Measurements from ENCODE around the gene EPG5. TPM values are rescaled to one million over a fixed set of nuclear protein-coding genes. Genes with fewer than 3 reads are reported as not detected.
"Not testable (repeated sequence)": the region's sequence is repeated elsewhere in the genome, so short reads cannot be mapped to it uniquely, and the experiment has no call there.

EPG5 gene
- total RNA-seq, 1 experiment from 2014 or later: 5.2 TPM

DNA sequence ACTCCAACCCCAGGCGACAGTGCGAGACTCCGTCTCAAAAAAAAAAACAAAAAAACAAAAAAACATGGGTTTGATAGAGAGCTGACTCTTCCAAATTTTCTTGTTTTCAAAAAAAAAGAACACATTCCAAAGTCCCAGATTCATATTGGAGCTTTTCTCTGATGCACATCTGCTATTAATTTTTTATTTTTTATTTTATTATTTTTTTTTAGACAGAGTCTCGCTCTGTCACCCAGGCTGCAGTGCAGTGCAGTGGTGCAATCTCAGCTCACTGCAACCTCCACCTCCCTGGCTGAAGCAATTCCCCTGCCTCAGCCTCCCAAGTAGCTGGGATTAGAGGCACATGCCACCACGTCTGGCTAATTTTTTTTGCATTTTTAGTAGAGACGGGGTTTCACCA lies 25.4 kb upstream of the EPG5 start:
- H3K4me3 ChIP-seq (ENCODE audit: insufficient read depth, low read depth, low read length); H3K27me3 ChIP-seq (ENCODE audit: control insufficient read depth, insufficient read depth, low read length); DNase-seq; H3K36me3 ChIP-seq (replicated peaks; ENCODE audit: control insufficient read depth, insufficient read depth, low read length): not testable (repeated sequence)

DNA sequence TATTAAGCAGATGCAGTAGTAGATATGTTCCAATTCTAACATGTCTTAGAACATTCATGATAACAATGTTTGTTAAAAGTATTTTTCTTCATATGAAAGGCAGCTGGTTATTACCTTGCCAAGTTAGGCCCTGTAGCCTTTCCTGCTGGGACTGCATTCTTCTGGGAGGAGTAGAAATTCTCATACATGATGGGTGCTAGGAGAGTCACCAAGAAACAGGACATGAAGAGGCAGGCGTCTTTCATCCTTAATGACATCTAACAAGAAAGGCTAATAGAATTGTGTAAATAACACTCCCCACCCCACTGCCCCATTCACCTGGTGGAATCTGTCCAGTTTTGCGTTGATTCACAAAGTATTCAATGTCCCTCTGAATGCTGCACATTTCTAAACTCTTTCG lies 24.7 kb upstream of the EPG5 start:
- H3K36me3 ChIP-seq (replicated peaks; ENCODE audit: control insufficient read depth, insufficient read depth, low read length): no peaks in the 10 kb centered on the region
- DNase-seq: no peak
- no peak overlapping the region for H3K4me3 ChIP-seq (ENCODE audit: insufficient read depth, low read depth, low read length)
- H3K27me3 ChIP-seq (ENCODE audit: control insufficient read depth, insufficient read depth, low read length): no peaks in the 10 kb centered on the region

DNA sequence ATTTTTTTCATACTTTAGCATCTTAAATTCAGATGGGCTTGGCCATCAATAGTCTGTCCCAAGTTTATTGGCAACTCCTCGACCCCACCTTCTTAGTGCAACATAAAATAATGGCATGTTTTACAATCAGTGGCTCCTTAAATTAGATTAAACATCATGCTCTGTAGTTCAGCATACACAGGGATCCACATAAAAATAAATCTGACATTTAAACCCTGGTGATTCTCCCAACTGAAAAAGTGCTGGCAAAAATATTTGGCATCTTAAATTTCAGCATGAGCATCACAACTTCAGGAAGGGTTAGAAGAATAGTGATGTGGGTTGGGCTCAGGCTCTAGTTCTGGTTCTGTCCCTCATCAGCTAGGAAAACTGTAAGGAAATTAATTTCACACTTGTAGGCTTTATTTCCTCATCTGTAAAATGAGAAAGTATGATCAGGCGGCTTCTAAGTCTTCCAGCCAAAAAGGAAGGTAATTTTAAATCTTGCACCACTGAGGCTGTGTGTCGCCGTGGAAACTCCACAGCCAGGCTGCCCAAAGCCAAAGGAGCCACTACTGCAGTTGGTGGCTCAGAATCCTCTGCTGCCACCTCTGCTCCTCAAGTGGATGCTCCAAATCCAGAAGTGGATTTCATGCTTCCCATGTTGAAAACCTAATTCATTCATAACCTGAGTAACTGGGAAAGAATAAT lies 17.6 kb upstream of the EPG5 start:
- H3K4me3 ChIP-seq (ENCODE audit: insufficient read depth, low read depth, low read length): no peak overlapping the region
- no peak for DNase-seq
- H3K36me3 ChIP-seq (replicated peaks; ENCODE audit: control insufficient read depth, insufficient read depth, low read length): no peaks in the 10 kb centered on the region
- no peaks in the 10 kb centered on the region for H3K27me3 ChIP-seq (ENCODE audit: control insufficient read depth, insufficient read depth, low read length)

DNA sequence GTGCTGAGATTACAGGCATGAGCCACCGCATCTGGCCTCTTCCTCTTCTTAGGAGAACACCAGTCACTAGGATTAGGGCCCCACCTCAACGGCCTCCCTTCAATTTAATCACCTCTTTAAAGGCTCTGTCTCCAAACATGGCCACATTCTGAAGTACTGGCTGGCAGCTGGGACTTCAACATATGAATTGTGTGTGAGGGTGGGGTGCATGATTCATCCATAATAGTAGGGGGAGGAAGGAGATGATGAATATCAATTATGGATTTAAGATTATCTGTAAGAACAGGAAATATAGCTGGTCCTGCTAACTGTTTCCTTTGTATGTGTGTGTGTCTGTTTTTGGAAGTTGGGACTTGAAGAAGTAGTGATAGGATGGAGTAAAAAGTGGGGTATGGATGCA lies 14.7 kb upstream of the EPG5 start:
- Histone ChIP-seq H3K36me3 (replicated peaks; ENCODE audit: control insufficient read depth, insufficient read depth, low read length) (no peaks in the 10 kb centered on the region), H3K4me3 (ENCODE audit: insufficient read depth, low read depth, low read length) (no peak overlapping the region), H3K27me3 (ENCODE audit: control insufficient read depth, insufficient read depth, low read length) (no peaks in the 10 kb centered on the region)
- DNase-seq: no peak

DNA sequence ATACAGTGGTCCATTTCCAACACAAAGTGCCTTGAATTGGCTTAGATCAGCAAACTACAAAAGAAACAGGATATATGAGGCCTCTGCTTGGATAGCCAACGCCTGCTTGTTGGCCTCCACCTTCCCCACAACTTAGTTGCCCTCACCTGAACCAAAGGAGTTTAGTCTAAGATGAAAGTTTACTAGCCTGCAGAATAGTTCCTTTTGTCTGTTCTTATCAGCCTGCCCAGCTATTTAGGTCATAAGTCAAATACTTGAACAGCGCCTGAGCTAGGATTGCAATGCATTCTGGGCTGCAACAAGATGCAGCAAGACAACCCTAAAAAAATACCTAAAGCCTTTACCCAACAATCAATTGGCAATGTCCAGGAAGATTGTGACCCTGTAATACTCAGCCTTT lies 13.1 kb upstream of the EPG5 start:
- no peaks in the 10 kb centered on the region for H3K36me3 ChIP-seq (replicated peaks; ENCODE audit: control insufficient read depth, insufficient read depth, low read length)
- no peaks in the 10 kb centered on the region for H3K27me3 ChIP-seq (ENCODE audit: control insufficient read depth, insufficient read depth, low read length)
- DNase-seq: no peak
- no peak overlapping the region for H3K4me3 ChIP-seq (ENCODE audit: insufficient read depth, low read depth, low read length)

DNA sequence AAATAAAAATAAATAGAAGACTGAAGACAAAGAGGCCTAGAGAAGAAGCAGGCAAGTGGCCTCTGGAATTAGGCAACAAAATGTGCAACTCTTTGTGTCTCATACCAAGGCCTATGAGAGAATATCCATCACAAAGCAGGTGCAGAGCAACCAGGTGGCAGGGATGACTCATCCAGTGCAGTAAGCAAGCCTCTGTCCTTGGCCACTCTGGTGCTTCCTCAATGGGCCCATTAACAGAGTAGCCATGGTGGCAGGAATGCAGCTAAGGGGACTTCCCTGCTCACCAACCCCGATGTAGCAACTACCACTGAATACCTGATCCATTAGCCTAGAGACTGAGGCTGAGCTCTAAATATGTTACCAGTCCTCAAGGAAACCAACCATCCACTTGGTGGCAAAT lies 11.0 kb upstream of the EPG5 start:
- Histone ChIP-seq H3K36me3 (replicated peaks; ENCODE audit: control insufficient read depth, insufficient read depth, low read length) (no peaks in the 10 kb centered on the region), H3K4me3 (ENCODE audit: insufficient read depth, low read depth, low read length) (no peak overlapping the region), H3K27me3 (ENCODE audit: control insufficient read depth, insufficient read depth, low read length) (no peaks in the 10 kb centered on the region)
- peak; percentile 23 for DNase-seq

DNA sequence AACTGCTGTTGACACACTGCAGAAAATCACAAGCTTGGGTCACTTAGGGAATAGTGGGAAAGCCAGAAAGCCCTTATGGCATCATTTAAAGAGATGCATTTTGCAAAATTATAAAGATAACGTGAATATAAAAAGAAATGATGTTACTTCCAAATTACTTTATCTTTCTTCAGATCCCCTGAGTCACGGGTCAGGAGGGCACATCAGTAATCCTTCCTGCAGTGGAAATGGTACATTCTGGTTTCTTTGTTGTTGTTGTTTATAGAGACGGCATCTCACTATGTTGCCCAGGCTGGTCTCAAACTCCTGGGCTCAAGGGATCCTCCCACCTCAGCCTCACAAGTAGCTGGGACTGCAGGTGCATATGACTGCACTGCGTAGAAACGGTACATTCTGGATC lies 9.8 kb upstream of the EPG5 start:
- DNase-seq: no peak
- Histone ChIP-seq H3K4me3 (ENCODE audit: insufficient read depth, low read depth, low read length) (no peak overlapping the region), H3K27me3 (ENCODE audit: control insufficient read depth, insufficient read depth, low read length) (no peaks in the 10 kb centered on the region), H3K36me3 (replicated peaks; ENCODE audit: control insufficient read depth, insufficient read depth, low read length) (no peaks in the 10 kb centered on the region)

DNA sequence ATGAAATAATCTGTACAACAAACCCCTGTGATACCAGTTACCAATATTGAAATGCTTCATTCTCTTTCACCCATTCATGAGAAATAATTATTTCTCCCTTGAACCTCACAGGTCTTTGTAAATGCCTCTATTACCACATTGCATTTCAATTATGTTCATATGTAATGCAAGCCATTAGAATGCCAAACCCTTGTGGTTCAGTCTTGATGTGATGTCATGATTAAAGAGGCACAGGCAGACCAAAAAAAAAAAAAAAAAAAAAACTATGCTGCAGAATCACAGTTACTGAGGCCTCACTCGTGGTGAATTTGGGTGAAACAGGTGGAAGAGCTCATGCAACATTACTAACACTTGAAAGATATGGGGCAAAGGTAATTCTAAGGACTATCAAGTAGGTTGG lies 9.4 kb upstream of the EPG5 start:
- DNase-seq: no peak
- Histone ChIP-seq H3K27me3 (ENCODE audit: control insufficient read depth, insufficient read depth, low read length) (no peaks in the 10 kb centered on the region), H3K36me3 (replicated peaks; ENCODE audit: control insufficient read depth, insufficient read depth, low read length) (no peaks in the 10 kb centered on the region), H3K4me3 (ENCODE audit: insufficient read depth, low read depth, low read length) (no peak overlapping the region)

DNA sequence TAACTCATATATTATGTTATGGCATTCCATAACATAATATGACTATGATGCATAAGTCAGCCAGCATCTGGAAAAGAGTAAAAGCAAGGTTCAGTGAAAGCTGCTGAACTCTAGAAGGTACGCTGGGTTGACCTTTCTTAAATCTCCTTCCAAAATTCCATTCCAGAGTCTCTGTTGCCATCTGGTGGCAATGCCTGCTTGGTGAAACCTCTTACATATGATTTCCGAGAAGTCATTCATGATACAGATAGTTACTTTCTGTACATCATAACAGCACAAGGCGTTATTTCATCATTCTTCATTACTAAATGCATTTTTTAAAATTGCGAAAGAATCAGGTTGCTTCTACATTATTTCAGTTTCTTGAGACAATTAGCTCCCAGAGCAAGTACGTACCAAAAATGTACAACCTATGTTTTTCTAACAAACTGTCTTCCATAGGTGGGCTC lies 7.0 kb upstream of the EPG5 start:
- peak; percentile 38 for DNase-seq
- H3K36me3 ChIP-seq (replicated peaks; ENCODE audit: control insufficient read depth, insufficient read depth, low read length): no peaks in the 10 kb centered on the region
- no peak overlapping the region for H3K4me3 ChIP-seq (ENCODE audit: insufficient read depth, low read depth, low read length)
- no peaks in the 10 kb centered on the region; the same call in 1 of the 2 replicates for H3K27me3 ChIP-seq (ENCODE audit: control insufficient read depth, insufficient read depth, low read length)

DNA sequence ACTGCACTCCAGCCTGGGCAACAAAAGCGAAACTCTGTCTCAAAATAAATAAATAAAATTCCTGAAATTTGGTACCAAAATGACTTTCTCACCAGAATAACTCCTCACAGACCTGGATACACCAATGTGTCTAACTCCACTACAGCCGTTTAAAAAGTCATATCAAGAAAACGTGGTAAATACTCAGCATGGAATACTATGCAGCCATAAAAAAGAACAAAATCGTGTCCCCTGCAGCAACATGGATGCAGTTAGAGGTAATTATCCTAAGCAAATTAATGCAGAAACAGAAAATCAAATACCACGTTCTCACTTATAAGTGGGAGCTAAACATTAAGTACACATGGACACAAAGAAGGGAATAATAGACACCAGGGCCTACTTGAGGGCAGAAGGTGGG lies 2.2 kb downstream of the EPG5 start:
- H3K27me3 ChIP-seq (ENCODE audit: control insufficient read depth, insufficient read depth, low read length); DNase-seq; H3K4me3 ChIP-seq (ENCODE audit: insufficient read depth, low read depth, low read length); H3K36me3 ChIP-seq (replicated peaks; ENCODE audit: control insufficient read depth, insufficient read depth, low read length): not testable (repeated sequence)

DNA sequence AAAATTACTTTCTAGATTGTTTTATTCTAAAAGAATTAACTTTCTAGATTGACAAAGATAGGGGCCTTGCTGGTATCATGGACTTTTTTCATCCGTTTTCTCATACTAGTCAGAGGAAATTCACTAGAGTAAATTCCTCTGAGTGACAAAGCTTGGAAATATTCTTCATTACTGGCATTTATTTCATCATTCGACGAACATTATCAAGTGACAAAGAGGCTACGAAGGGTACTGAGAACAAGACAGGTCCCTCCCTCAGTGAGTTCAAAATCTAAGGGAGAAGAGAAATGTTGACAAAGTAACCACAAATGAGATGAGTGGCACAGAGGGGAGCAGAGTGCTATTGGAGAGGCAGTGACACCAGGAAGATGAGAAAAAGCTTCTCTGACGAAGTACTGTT lies 4.3 kb downstream of the EPG5 start:
- DNase-seq: no peak
- H3K4me3 ChIP-seq (ENCODE audit: insufficient read depth, low read depth, low read length): no peak overlapping the region
- H3K27me3 ChIP-seq (ENCODE audit: control insufficient read depth, insufficient read depth, low read length): peaks cover 3% of the 10 kb centered on the region; the same call in 1 of the 2 replicates
- H3K36me3 ChIP-seq (replicated peaks; ENCODE audit: control insufficient read depth, insufficient read depth, low read length): no peaks in the 10 kb centered on the region

DNA sequence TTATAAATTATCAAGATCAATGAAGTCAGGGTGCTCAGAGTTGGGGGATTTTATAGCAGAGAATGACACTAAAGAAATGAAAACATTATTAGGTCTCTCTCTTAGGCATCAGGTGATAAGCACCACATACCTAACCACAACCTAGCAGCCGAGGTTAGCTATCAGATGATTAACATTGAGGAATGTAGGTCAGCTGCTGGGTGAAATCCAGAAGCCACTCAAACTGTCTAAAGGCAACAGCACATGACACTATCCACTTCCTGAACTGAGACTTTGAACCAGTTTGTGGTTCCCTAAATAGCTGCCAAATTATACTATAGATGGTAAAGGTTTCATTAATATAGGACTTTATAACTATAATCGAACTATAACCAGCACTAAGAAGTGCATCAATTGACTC lies 4.7 kb downstream of the EPG5 start:
- Histone ChIP-seq H3K36me3 (replicated peaks; ENCODE audit: control insufficient read depth, insufficient read depth, low read length) (no peaks in the 10 kb centered on the region), H3K4me3 (ENCODE audit: insufficient read depth, low read depth, low read length) (no peak overlapping the region), H3K27me3 (ENCODE audit: control insufficient read depth, insufficient read depth, low read length) (no peaks in the 10 kb centered on the region; the same call in 1 of the 2 replicates)
- DNase-seq: no peak

DNA sequence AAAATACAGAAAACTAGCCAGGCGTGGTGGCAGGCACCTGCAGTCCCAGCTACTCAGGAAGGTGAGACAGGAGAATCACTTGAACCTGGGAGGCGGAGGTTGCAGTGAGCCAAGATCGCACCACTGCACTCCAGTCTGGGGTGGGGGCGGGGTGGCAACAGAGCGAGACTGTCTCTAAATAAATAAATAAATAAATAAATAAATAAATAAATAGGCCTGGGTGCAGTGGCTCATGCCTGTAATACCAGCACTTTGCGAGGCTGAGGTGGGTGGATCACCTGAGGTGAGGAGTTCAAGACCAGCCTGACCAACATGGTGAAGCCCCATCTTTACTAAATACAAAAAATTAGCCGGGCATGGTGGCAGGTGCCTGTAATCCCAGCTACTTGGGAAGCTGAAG lies 7.6 kb downstream of the EPG5 start:
- H3K36me3 ChIP-seq (replicated peaks; ENCODE audit: control insufficient read depth, insufficient read depth, low read length); DNase-seq; H3K27me3 ChIP-seq (ENCODE audit: control insufficient read depth, insufficient read depth, low read length); H3K4me3 ChIP-seq (ENCODE audit: insufficient read depth, low read depth, low read length): not testable (repeated sequence)

DNA sequence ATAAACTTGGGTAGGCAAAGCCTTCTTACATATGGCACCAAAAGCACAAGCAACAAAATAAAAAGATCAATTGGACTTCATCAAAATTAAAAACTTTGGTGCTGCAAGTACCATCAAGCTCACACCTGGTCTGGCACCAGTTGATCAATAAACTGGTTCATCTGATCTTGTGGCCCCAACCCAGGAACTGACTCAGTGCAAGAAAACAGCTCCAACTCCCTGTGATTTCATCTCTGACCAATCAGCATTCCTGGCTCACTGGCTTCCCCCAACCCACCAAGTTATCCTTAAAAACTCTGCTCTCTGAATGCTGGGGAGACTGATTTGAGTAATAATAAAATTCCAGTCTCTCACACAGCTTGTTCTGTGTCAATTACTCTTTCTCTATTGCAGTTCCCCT lies 8.4 kb downstream of the EPG5 start:
- DNase-seq: no peak
- Histone ChIP-seq H3K27me3 (ENCODE audit: control insufficient read depth, insufficient read depth, low read length) (no peaks in the 10 kb centered on the region), H3K4me3 (ENCODE audit: insufficient read depth, low read depth, low read length) (no peak overlapping the region), H3K36me3 (replicated peaks; ENCODE audit: control insufficient read depth, insufficient read depth, low read length) (peaks cover 8% of the 10 kb centered on the region)

DNA sequence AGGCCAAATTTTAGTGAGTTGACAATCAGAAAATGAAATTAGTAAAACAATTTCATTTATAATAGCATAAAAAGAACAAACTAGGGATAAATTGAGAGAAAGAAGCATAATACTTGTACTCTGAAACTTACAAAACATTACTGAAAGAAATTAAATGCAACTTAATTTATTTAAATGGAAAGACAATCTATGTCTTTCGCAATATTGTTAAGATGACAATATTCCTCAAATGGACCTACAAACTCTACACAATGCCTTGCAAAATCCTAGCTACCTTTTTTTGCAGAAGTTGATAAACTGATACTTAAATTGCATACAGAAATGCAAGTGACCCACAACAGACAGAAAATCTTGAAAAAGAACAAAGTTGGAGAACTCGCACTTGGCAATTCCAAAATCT lies 9.1 kb downstream of the EPG5 start:
- no peak overlapping the region for H3K4me3 ChIP-seq (ENCODE audit: insufficient read depth, low read depth, low read length)
- H3K36me3 ChIP-seq (replicated peaks; ENCODE audit: control insufficient read depth, insufficient read depth, low read length): peaks cover 10% of the 10 kb centered on the region
- H3K27me3 ChIP-seq (ENCODE audit: control insufficient read depth, insufficient read depth, low read length): no peaks in the 10 kb centered on the region
- no peak for DNase-seq

DNA sequence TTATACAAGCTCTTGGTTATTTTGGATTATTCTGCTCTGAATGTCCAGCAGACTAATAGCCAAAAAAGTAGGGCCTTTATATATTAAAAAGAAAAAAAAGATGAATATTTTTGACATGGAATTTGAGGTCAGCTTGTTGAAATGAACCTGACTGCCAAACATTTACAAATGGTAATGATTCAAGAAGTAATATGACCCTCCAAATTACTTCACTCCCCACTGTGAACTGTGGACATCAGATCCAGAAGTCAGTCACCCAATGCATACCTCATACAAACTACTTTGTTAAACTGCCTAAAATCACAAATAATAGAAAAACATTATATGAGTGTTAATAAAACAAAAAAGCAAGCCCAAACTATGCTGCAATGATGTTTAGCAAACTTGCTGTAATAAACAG lies 10.0 kb downstream of the EPG5 start:
- peaks cover 15% of the 10 kb centered on the region for H3K36me3 ChIP-seq (replicated peaks; ENCODE audit: control insufficient read depth, insufficient read depth, low read length)
- no peak overlapping the region for H3K4me3 ChIP-seq (ENCODE audit: insufficient read depth, low read depth, low read length)
- no peak for DNase-seq
- H3K27me3 ChIP-seq (ENCODE audit: control insufficient read depth, insufficient read depth, low read length): no peaks in the 10 kb centered on the region
